K562 (cell line): ENCODE measurements around the gene PDE6D. TPM values are rescaled to one million over a fixed set of nuclear protein-coding genes. Genes with fewer than 3 reads are reported as not detected.

Experiments
- ATAC-seq: fragments of 200-7000 bp; cut with Tn5 transposase; 3 replicates; pipeline ENCODE4 v1.9.1; 2020; ENCODE audit warnings: moderate library complexity
- BruUV-seq: library from RNA; stranded (reverse); fragments of 400-500 nt; replicated peaks from 2 replicates; lab custom pipeline; 2021; lab: Mats Ljungman, UMichigan
- CTCF ChIA-PET: fragments of 300-600 bp; formaldehyde crosslinking; extraction: SDS; loops from one replicate; lab custom pipeline; 2021; ENCODE audit warnings: low intra/inter-chr PET ratio; lab: Yijun Ruan, JAX
- POLR2A ChIA-PET: fragments of 300-600, 350-650 bp; sonication (Branson Sonifier 250); formaldehyde crosslinking; extraction: SDS; loops from one replicate; lab custom pipeline; 2021; ENCODE audit warnings: antibody characterized with exemption, inconsistent platforms; lab: Yijun Ruan, JAX
- DNase-seq, 4 experiments: peaks; one replicate each; pipeline versions ENCODE4 v3.0.0 to v3.0.0-alpha.2; 2011 to 2018; ENCODE audit warnings: low spot score in 3 of 4, mixed read lengths in 3 of 4; ENCODE audit errors: extremely low read depth in 1 of 4
- FAIRE-seq: peaks from 2 replicates; lab custom pipeline; 2011; peaks lifted over from hg19 to GRCh38; lab: Jason Lieb, UNC
- H2AFZ ChIP-seq: 2 replicates; pipeline ENCODE4 v1.6.0; 2011; ENCODE audit warnings: low read depth, low read length, control low read depth, inconsistent platforms
- H3K27ac ChIP-seq: fragments of 200-600 bp; 3 replicates; pipeline ENCODE4 v1.8.0; 2011; ENCODE audit warnings: low read depth, mild to moderate bottlenecking, control low read depth, inconsistent platforms, low read length, moderate library complexity, mixed read lengths; ENCODE audit errors: extremely low read depth
- H3K27me3 ChIP-seq, 2 experiments: fragments of 300-600 bp in 1 of 2; 2 replicates in 1 of 2; 3 replicates in 1 of 2; pipeline versions ENCODE4 v1.6.0 to v1.8.0; 2011; ENCODE audit warnings: inconsistent platforms in 2 of 2, low read length in 2 of 2, mild to moderate bottlenecking in 1 of 2, mixed read lengths in 1 of 2, moderate library complexity in 1 of 2; ENCODE audit not compliant: control insufficient read depth in 2 of 2, insufficient read depth in 2 of 2
- H3K36me3 ChIP-seq: fragments of 300-600 bp; 3 replicates; pipeline ENCODE4 v1.8.0; 2011; ENCODE audit warnings: mild to moderate bottlenecking, low read length, inconsistent platforms; ENCODE audit not compliant: control insufficient read depth, insufficient read depth
- H3K4me1 ChIP-seq, 2 experiments: fragments of 200-600 bp in 1 of 2; replicated peaks in 1 of 2; 2 replicates in 1 of 2; 3 replicates in 1 of 2; pipeline versions ENCODE4 v1.5.1 to v1.8.0; 2011; ENCODE audit warnings: inconsistent platforms in 2 of 2, low read length in 2 of 2, mild to moderate bottlenecking in 1 of 2, mixed read lengths in 1 of 2, moderate library complexity in 1 of 2; ENCODE audit not compliant: control insufficient read depth in 2 of 2, insufficient read depth in 2 of 2
- H3K4me2 ChIP-seq: 2 replicates; pipeline ENCODE4 v1.6.1; 2011; ENCODE audit warnings: low read length, control low read depth, inconsistent platforms, mixed read lengths; ENCODE audit not compliant: insufficient read depth
- H3K4me3 ChIP-seq: fragments of 200-600 bp; sonication (generic), shearing (Covaris generic); 2 replicates; pipeline ENCODE4 v1.5.1; 2016; ENCODE audit warnings: control low read depth, inconsistent platforms
- H3K79me2 ChIP-seq: fragments of 200-600 bp; 3 replicates; pipeline ENCODE4 v1.8.0; 2011; ENCODE audit warnings: low read length, inconsistent platforms; ENCODE audit not compliant: control insufficient read depth, insufficient read depth
- H3K9ac ChIP-seq, 2 experiments: 2 replicates each; pipeline versions ENCODE4 v1.6.0 to v1.6.1; 2011; ENCODE audit warnings: low read depth in 2 of 2, low read length in 2 of 2, control low read depth in 1 of 2, inconsistent platforms in 1 of 2, mild to moderate bottlenecking in 1 of 2, mixed read lengths in 1 of 2; ENCODE audit not compliant: insufficient read depth in 1 of 2
- H3K9me1 ChIP-seq: one replicate; pipeline ENCODE4 v1.6.0; 2011; ENCODE audit warnings: inconsistent platforms, mild to moderate bottlenecking, low read length, moderate library complexity; ENCODE audit not compliant: control insufficient read depth, insufficient read depth
- H3K9me3 ChIP-seq: replicated peaks from 2 replicates; pipeline ENCODE4 v1.5.1; 2011; ENCODE audit warnings: low read depth, low read length, inconsistent platforms; ENCODE audit not compliant: control insufficient read depth, insufficient read depth
- H4K20me1 ChIP-seq: replicated peaks from 2 replicates; pipeline ENCODE4 v1.6.1; 2011; ENCODE audit warnings: low read length, inconsistent platforms, mixed read lengths; ENCODE audit not compliant: control insufficient read depth, insufficient read depth
- DNMT1 ChIP-seq: fragments of 450-650 bp; IDR thresholded peaks from 2 replicates; pipeline ENCODE4 v1.6.1; 2016; ENCODE audit warnings: antibody characterized with exemption, mild to moderate bottlenecking
- ELK1 ChIP-seq: sonication (generic); formaldehyde crosslinking; IDR thresholded peaks from 2 replicates; pipeline ENCODE4 v1.8.1; 2022; ENCODE audit warnings: missing genetic modification reagents
- TCF3 ChIP-seq: sonication (generic); formaldehyde crosslinking; IDR thresholded peaks from 2 replicates; pipeline ENCODE4 v1.4.0; 2020; ENCODE audit warnings: mild to moderate bottlenecking, missing genetic modification reagents
- ZNF77 ChIP-seq: fragments of 250-450 bp; sonication (Bioruptor Pico); IDR thresholded peaks from 2 replicates; pipeline ENCODE4 v1.5.0; 2020
- ZSCAN29 ChIP-seq: fragments of 450-650 bp; IDR thresholded peaks from 2 replicates; pipeline ENCODE4 v1.6.1; 2017
- WGBS: fragments of 100-300 bp; shearing (Covaris generic); methylation state at CpG from one replicate; pipeline ENCODE4 v1.1.6; 2016; ENCODE audit warnings: low coverage, mixed read lengths; ENCODE audit not compliant: insufficient coverage; ENCODE audit errors: missing lambda C conversion rate; 5-methylcytosine and 5-hydroxymethylcytosine counted together
- in situ Hi-C: fragments of 300-500 bp; cut with MboI; formaldehyde crosslinking; loops from 4 replicates; pipeline ENCODE4 v1.15.0; 2018; ENCODE audit warnings: inconsistent platforms, mixed read lengths
- intact Hi-C: fragments of 100-400 bp; cut with micrococcal nuclease; formaldehyde crosslinking; loops from 2 replicates; pipeline ENCODE4 v1.14.2; 2022
- polyA plus RNA-seq, 8 experiments: library from polyadenylated mRNA; depleted of rRNA in 4 of 8; stranded (reverse) in 5 of 8; unstranded in 3 of 8; fragments of >200 nt; fragmentation: Nextera tagmentation in 2 of 8; fragmentation: Illumina TruSeq in 1 of 8; extraction: Ambion mirVana in 2 of 8; extraction: Trizol in 1 of 8; gene quantifications; 2 replicates each; pipeline versions ENCODE4 v1.2.1 to v1.2.3, GENCODE V29; 2011 to 2014; ENCODE audit warnings: inconsistent platforms in 1 of 8, missing spikeins in 1 of 8
- total RNA-seq, 7 experiments: library from RNA; depleted of rRNA in 6 of 7; stranded (reverse); fragments of >200 nt in 6 of 7; fragmentation: Illumina TruSeq in 2 of 7; extraction: Trizol in 2 of 7; gene quantifications; 2 replicates each; pipeline versions ENCODE4 v1.2.1 to v1.2.3, GENCODE V29; 2011 to 2021; ENCODE audit warnings: low replicate concordance in 1 of 7

The PDE6D gene
- total and polyA plus RNA-seq, 9 of the 15 experiments (the other 6 are each of a cell fraction or from before 2014, with no cell fraction given) = 0.65 to 11.6 (median 7.0) TPM

GRCh38 chr2:231693956-231694355 lies 87.1 kb downstream of the PDE6D start:
- no peak overlapping the region for H2AFZ ChIP-seq
- in situ Hi-C loops = no loop called here
- ATAC-seq (no peak; the same call in 2 of the 3 replicates), DNase-seq (no peak)
- no TSS peak for BruUV-seq
- H3K9me3 ChIP-seq = no peaks in the 10 kb centered on the region
- intact Hi-C loops = no loop called here
- H3K36me3 ChIP-seq = no peaks in the 10 kb centered on the region
- H3K79me2 ChIP-seq = no peaks in the 10 kb centered on the region
- H3K27me3 ChIP-seq = no peaks in the 10 kb centered on the region
- H3K4me3 ChIP-seq = no peak overlapping the region
- POLR2A ChIA-PET = interaction anchor here (9.5 kb wide), 1 partner anchor 12 kb away, joined by 90 read pairs; the partner anchor contains the start of gene PTMA
- H3K9ac ChIP-seq = no peak overlapping the region; a peak in 1 of 4 replicates
- H4K20me1 ChIP-seq = no peaks in the 10 kb centered on the region
- no peak overlapping the region for H3K27ac ChIP-seq
- no peak for TF ChIP-seq ZSCAN29
- no peak for TF ChIP-seq TCF3
- no peak for TF ChIP-seq ELK1 (CRISPR knock-in tag)
- TF ChIP-seq, all 486 proteins: peak for 0
- peaks cover 0 to 2% of the 10 kb centered on the region in 2 experiments; a peak in 1 of 5 replicates for H3K4me1 ChIP-seq
- CTCF ChIA-PET = no interaction called here
- WGBS = 47% methylated on average over 6 of the region's 7 CpGs
- FAIRE-seq = no peak
- H3K4me2 ChIP-seq = no peak overlapping the region
- H3K9me1 ChIP-seq = no peaks in the 10 kb centered on the region

- in situ Hi-C loops = no loop called here
- ChIA-PET CTCF (no interaction called here), POLR2A (interaction anchor here (0.6 to 9.5 kb wide), 2 partner anchors 14 to 20 kb away, joined by 4 to 90 read pairs; partner anchors contain the start of gene PTMA)
- Histone ChIP-seq H3K27ac (no peak overlapping the region), H3K4me3 (no peak overlapping the region), H3K27me3 (no peaks in the 10 kb centered on the region)
- intact Hi-C loops = no loop called here
- BruUV-seq = no TSS peak
- TF ChIP-seq DNMT1 = no peak
- no peak for TF ChIP-seq ZNF77 (CRISPR knock-in tag)
- TF ChIP-seq, all 486 proteins: peak for 0
- H4K20me1 ChIP-seq = no peaks in the 10 kb centered on the region
- H3K79me2 ChIP-seq = no peaks in the 10 kb centered on the region
- H2AFZ ChIP-seq = no peak overlapping the region
- H3K9ac ChIP-seq = no peak overlapping the region
- DNase-seq (no peak), FAIRE-seq (no peak), ATAC-seq (no peak)
- no peaks in the 10 kb centered on the region for H3K36me3 ChIP-seq
- H3K4me1 ChIP-seq = peaks cover 0 to 6% of the 10 kb centered on the region in 2 experiments; a peak in 1 of 5 replicates
- no peaks in the 10 kb centered on the region for H3K9me3 ChIP-seq
- H3K4me2 ChIP-seq = no peak overlapping the region
- 65% methylated on average over 10 of the region's 13 CpGs for WGBS
- no peaks in the 10 kb centered on the region for H3K9me1 ChIP-seq
These were observed 88.2 kb downstream of the PDE6D start for GRCh38 chr2:231692847-231693246.
